HepG2 (cell line): ENCODE data around the gene NEDD8. TPM values are rescaled to one million over a fixed set of nuclear protein-coding genes. Genes with fewer than 3 reads are reported as not detected.

ENCODE experiments used
- AHDC1 ChIP-seq: sonication (generic); formaldehyde crosslinking; IDR thresholded peaks from 2 replicates; pipeline ENCODE4 v1.5.1; 2020; ENCODE audit warnings: mild to moderate bottlenecking, missing genetic modification reagents, borderline replicate concordance
- ATAD3A ChIP-seq: sonication (generic); formaldehyde crosslinking; IDR thresholded peaks from 2 replicates; pipeline ENCODE4 v1.4.0; 2020; ENCODE audit warnings: missing genetic modification reagents
- ATRX ChIP-seq: sonication (generic); formaldehyde crosslinking; IDR thresholded peaks from 2 replicates; pipeline ENCODE4 v1.4.0; 2020; ENCODE audit warnings: missing genetic modification reagents, borderline replicate concordance
- CBX5 ChIP-seq: sonication (generic); formaldehyde crosslinking; IDR thresholded peaks from 2 replicates; pipeline ENCODE4 v1.4.0; 2020; ENCODE audit warnings: missing genetic modification reagents, borderline replicate concordance
- GLI4 ChIP-seq: sonication (generic); formaldehyde crosslinking; IDR thresholded peaks from 2 replicates; pipeline ENCODE4 v1.5.1; 2020; ENCODE audit warnings: missing genetic modification reagents, mild to moderate bottlenecking, moderate library complexity, borderline replicate concordance
- HNF4A ChIP-seq: sonication (generic); formaldehyde crosslinking; IDR thresholded peaks from 2 replicates; pipeline ENCODE4 v1.4.0; 2020; ENCODE audit warnings: missing genetic modification reagents
- MBNL3 ChIP-seq: fragments of 250-450 bp; sonication (Bioruptor Pico); conservative IDR thresholded peaks from 2 replicates; pipeline ENCODE4 v1.8.0; 2022; ENCODE audit warnings: mild to moderate bottlenecking, inconsistent platforms
- RBFOX2 ChIP-seq: fragments of 200-400 bp; formaldehyde crosslinking; IDR thresholded peaks from 2 replicates; pipeline ENCODE4 v1.6.1; 2017; ENCODE audit warnings: low read depth, mild to moderate bottlenecking, low read length
- RFX1 ChIP-seq: fragments of 450-650 bp; IDR thresholded peaks from 2 replicates; pipeline ENCODE4 v1.6.1; 2017
- RFXANK ChIP-seq: IDR thresholded peaks from 2 replicates; pipeline ENCODE4 v1.6.1; 2016
- SALL2 ChIP-seq: sonication (generic); formaldehyde crosslinking; IDR thresholded peaks from 2 replicates; pipeline ENCODE4 v1.8.1; 2023; ENCODE audit warnings: mild to moderate bottlenecking, missing genetic modification reagents, inconsistent platforms
- SMYD3 ChIP-seq: sonication (generic); formaldehyde crosslinking; IDR thresholded peaks from 2 replicates; pipeline ENCODE4 v1.8.1; 2023; ENCODE audit warnings: mild to moderate bottlenecking, missing genetic modification reagents
- SRF ChIP-seq: IDR thresholded peaks from 2 replicates; pipeline ENCODE4 v1.6.1; 2011; ENCODE audit warnings: mild to moderate bottlenecking, low read depth, low read length, moderate library complexity
- SRSF1 ChIP-seq: fragments of 200-400 bp; formaldehyde crosslinking; optimal IDR thresholded peaks from 2 replicates; pipeline ENCODE3; 2017; ENCODE audit warnings: mild to moderate bottlenecking, low read depth, low read length, moderate library complexity
- TBP ChIP-seq: sonication (generic); formaldehyde crosslinking; IDR thresholded peaks from 2 replicates; pipeline ENCODE4 v1.5.0; 2020; ENCODE audit warnings: missing genetic modification reagents
- ZBTB20 ChIP-seq: sonication (generic); formaldehyde crosslinking; IDR thresholded peaks from 2 replicates; pipeline ENCODE4 v1.8.1; 2023; ENCODE audit warnings: missing genetic modification reagents, low read depth, mild to moderate bottlenecking, borderline replicate concordance
- ZBTB26 ChIP-seq: IDR thresholded peaks from 2 replicates; pipeline ENCODE4 v1.6.1; 2016; ENCODE audit warnings: missing compliant biosample characterization, missing genetic modification reagents, borderline replicate concordance
- ZNF24 ChIP-seq: fragments of 450-650 bp; IDR thresholded peaks from 2 replicates; pipeline ENCODE4 v1.6.1; 2017; ENCODE audit warnings: antibody characterized with exemption, mild to moderate bottlenecking
- ZNF264 ChIP-seq: sonication (generic); formaldehyde crosslinking; IDR thresholded peaks from 2 replicates; pipeline ENCODE4 v1.4.0; 2020; ENCODE audit warnings: missing genetic modification reagents
- ZNF431 ChIP-seq: sonication (generic); formaldehyde crosslinking; IDR thresholded peaks from 2 replicates; pipeline ENCODE4 v1.9.0; 2022; ENCODE audit warnings: missing genetic modification reagents, low read depth, mild to moderate bottlenecking, borderline replicate concordance
- ZNF510 ChIP-seq: sonication (generic); formaldehyde crosslinking; IDR thresholded peaks from 2 replicates; pipeline ENCODE4 v1.4.0; 2020; ENCODE audit warnings: low read depth, mild to moderate bottlenecking, missing genetic modification reagents
- ZNF644 ChIP-seq: IDR thresholded peaks from 2 replicates; pipeline ENCODE4 v1.6.1; 2016; ENCODE audit warnings: low read depth
- ZNF775 ChIP-seq: sonication (generic); formaldehyde crosslinking; IDR thresholded peaks from 2 replicates; pipeline ENCODE4 v1.4.0; 2020; ENCODE audit warnings: missing genetic modification reagents, mild to moderate bottlenecking, moderate library complexity, borderline replicate concordance
- ZNF841 ChIP-seq: sonication (generic); formaldehyde crosslinking; IDR thresholded peaks from 2 replicates; pipeline ENCODE4 v1.8.1; 2023; ENCODE audit warnings: missing genetic modification reagents, borderline replicate concordance
- ZSCAN30 ChIP-seq: sonication (generic); formaldehyde crosslinking; IDR thresholded peaks from 2 replicates; pipeline ENCODE4 v1.5.0; 2020; ENCODE audit warnings: mild to moderate bottlenecking, missing genetic modification reagents
- ZZZ3 ChIP-seq: sonication (generic); formaldehyde crosslinking; IDR thresholded peaks from 2 replicates; pipeline ENCODE4 v1.4.0; 2020; ENCODE audit warnings: missing genetic modification reagents, mild to moderate bottlenecking, borderline replicate concordance
- polyA plus RNA-seq, 8 experiments: library from polyadenylated mRNA; depleted of rRNA in 3 of 8; stranded (reverse) in 7 of 8; unstranded in 1 of 8; fragments of >200 nt; fragmentation: Illumina TruSeq in 4 of 8; extraction: Trizol in 4 of 8; gene quantifications; 2 replicates each; pipeline versions ENCODE4 v1.2.1 to v1.2.3, GENCODE V29; 2011 to 2016; ENCODE audit warnings: low read depth in 4 of 8, missing spikeins in 1 of 8, mixed read lengths in 1 of 8; ENCODE audit not compliant: insufficient read depth in 1 of 8
- total RNA-seq, 5 experiments: library from RNA; depleted of rRNA; stranded (reverse); fragments of >200 nt; fragmentation: Illumina TruSeq; extraction: Trizol; gene quantifications; 2 replicates each; pipeline ENCODE4 v1.2.3, GENCODE V29; 2016; ENCODE audit warnings: low read depth in 1 of 5

Gene NEDD8
- total and polyA plus RNA-seq, 2 of the 13 experiments (the other 11 are each of a cell fraction or from before 2014, with no cell fraction given): 535 to 713 TPM

- TF ChIP-seq RFX1 (no peak), AHDC1 (CRISPR knock-in tag) (no peak; the same call in none of the 2 replicates), ZNF24 (no peak), ZNF644 (CRISPR knock-in tag) (no peak), ATRX (CRISPR knock-in tag) (no peak), ZBTB20 (CRISPR knock-in tag) (peak; percentile 67; the same call in 1 of the 2 replicates), ZBTB26 (no peak; the same call in 1 of the 2 replicates), CBX5 (CRISPR knock-in tag) (peak; percentile 83), GLI4 (CRISPR knock-in tag) (peak; percentile 93; the same call in 1 of the 2 replicates), SRSF1 (peak; percentile 96), MBNL3 (CRISPR knock-in tag) (no peak), ZSCAN30 (CRISPR knock-in tag) (0 out of 2 replicates have a peak, but pooled peaks have one; percentile 2), ZNF431 (CRISPR knock-in tag) (peak; percentile 76; the same call in 1 of the 2 replicates), HNF4A (no peak), ZNF775 (no peak; the same call in 1 of the 2 replicates), ZNF510 (no peak), RFXANK (0 out of 2 replicates have a peak, but pooled peaks have one; percentile 9), ZNF841 (CRISPR knock-in tag) (no peak), ZNF264 (no peak), RBFOX2 (peak; percentile 81), SALL2 (CRISPR knock-in tag) (no peak), SMYD3 (no peak), SRF (peak; percentile 38; the same call in 1 of the 2 replicates), TBP (CRISPR knock-in tag) (peak; percentile 96; the same call in 1 of the 2 replicates), ATAD3A (CRISPR knock-in tag) (no peak), ZZZ3 (CRISPR knock-in tag) (no peak; the same call in 1 of the 2 replicates)
These were observed at the start of gene NEDD8 (continued) for GRCh38 chr14:24232121-24232644.
